Measurements from ENCODE around the gene BRI3. TPM values are rescaled to one million over a fixed set of nuclear protein-coding genes. Genes with fewer than 3 reads are reported as not detected.

The BRI3 gene
- total and polyA plus RNA-seq, 10 donors: 59.3 to 264 (median 177) TPM

GRCh38 chr7:98233219-98234070, 48.0 kb upstream of the BRI3 start:
- Histone ChIP-seq H3K4me1 (peaks cover 0 to 11% (median 0%) of the 10 kb centered on the region in 6 donors), H3K4me3 (no peak overlapping the region), H3K27ac (no peak overlapping the region), H3K9me3 (no peaks in the 10 kb centered on the region), H3K27me3 (replicated peaks in 1 of 7) (no peaks in the 10 kb centered on the region), H3K36me3 (peaks cover 0 to 98% (median 69%) of the 10 kb centered on the region in 6 donors)
- 89 to 96% (median 94%) methylated on average over 8 to 32 of the region's 32 CpGs for WGBS, 5 donors
- intact Hi-C loops (cut with DNase I; ENCODE audit: low total_unique reads): loop anchor here (10.0 kb wide), 1 partner anchor 209 kb away; no protein-coding TSS in a partner anchor
- no peak for DNase-seq
- no peak for TF ChIP-seq POLR2A (IDR thresholded peaks at IDR 0.05)
- peak in 1 of 3 donors; percentile 5 for TF ChIP-seq POLR2AphosphoS5 (IDR thresholded peaks at IDR 0.05)
- no peak for TF ChIP-seq CTCF (IDR thresholded peaks at IDR 0.05 in 8 of 11, conservative IDR thresholded peaks at IDR 0.05 in 3 of 11)

GRCh38 chr7:98234429-98235147, 46.9 kb upstream of the BRI3 start:
- H3K27me3 ChIP-seq (replicated peaks in 1 of 7): no peaks in the 10 kb centered on the region
- TF ChIP-seq CTCF (IDR thresholded peaks at IDR 0.05 in 8 of 11, conservative IDR thresholded peaks at IDR 0.05 in 3 of 11): no peak
- no peak for TF ChIP-seq POLR2A (IDR thresholded peaks at IDR 0.05)
- TF ChIP-seq POLR2AphosphoS5 (IDR thresholded peaks at IDR 0.05): no peak
- 94 to 98% (median 98%) methylated on average over 10 of the region's 10 CpGs for WGBS, 5 donors
- no peak overlapping the region for H3K4me3 ChIP-seq
- H3K36me3 ChIP-seq: peaks cover 0 to 98% (median 75%) of the 10 kb centered on the region in 6 donors
- DNase-seq: no peak
- peaks cover 0 to 1% (median 0%) of the 10 kb centered on the region in 6 donors for H3K4me1 ChIP-seq
- H3K9me3 ChIP-seq: no peaks in the 10 kb centered on the region
- no peak overlapping the region for H3K27ac ChIP-seq
- intact Hi-C loops (cut with DNase I; ENCODE audit: low total_unique reads): loop anchor here (10.0 kb wide), 1 partner anchor 210 kb away; no protein-coding TSS in a partner anchor

GRCh38 chr7:98235901-98236300, 45.6 kb upstream of the BRI3 start:
- intact Hi-C loops (cut with DNase I; ENCODE audit: low total_unique reads): loop anchor here (10.0 kb wide), 1 partner anchor 211 kb away; no protein-coding TSS in a partner anchor
- no peak for DNase-seq
- H3K4me1 ChIP-seq: no peaks in the 10 kb centered on the region
- peak in 1 of 3 donors; percentile 38 for TF ChIP-seq POLR2AphosphoS5 (IDR thresholded peaks at IDR 0.05)
- no peak for TF ChIP-seq POLR2A (IDR thresholded peaks at IDR 0.05)
- TF ChIP-seq CTCF (IDR thresholded peaks at IDR 0.05 in 8 of 11, conservative IDR thresholded peaks at IDR 0.05 in 3 of 11): no peak
- no peaks in the 10 kb centered on the region for H3K27me3 ChIP-seq (replicated peaks in 1 of 7)
- H3K9me3 ChIP-seq: no peaks in the 10 kb centered on the region
- no peak overlapping the region for H3K27ac ChIP-seq
- H3K4me3 ChIP-seq: no peak overlapping the region
- 90 to 96% (median 94%) methylated on average over 2 to 11 of the region's 11 CpGs for WGBS, 5 donors
- H3K36me3 ChIP-seq: peaks cover 0 to 98% (median 78%) of the 10 kb centered on the region in 6 donors

Data from spleen (tissue), 11 donors.